AG09309 (cell line): Measurements from ENCODE around the gene USP13.
"Not testable (repeated sequence)": the region's sequence is repeated elsewhere in the genome, so short reads cannot be mapped to it uniquely, and the experiment has no call there.

Experiments
- DNase-seq: peaks from one replicate; pipeline ENCODE4 v3.0.0-alpha.2; 2010; ENCODE audit warnings: low read depth
- H3K4me3 ChIP-seq: 2 replicates; pipeline ENCODE4 v1.5.1; 2011; ENCODE audit warnings: mild to moderate bottlenecking, low read depth, low read length, moderate library complexity; ENCODE audit not compliant: control insufficient read depth
- CTCF ChIP-seq: IDR thresholded peaks from 2 replicates; pipeline ENCODE4 v1.5.1; 2011; ENCODE audit warnings: mild to moderate bottlenecking, low read depth, low read length, inconsistent platforms; ENCODE audit not compliant: insufficient read depth, control insufficient read depth; ENCODE audit errors: missing control alignments

Gene USP13

DNA sequence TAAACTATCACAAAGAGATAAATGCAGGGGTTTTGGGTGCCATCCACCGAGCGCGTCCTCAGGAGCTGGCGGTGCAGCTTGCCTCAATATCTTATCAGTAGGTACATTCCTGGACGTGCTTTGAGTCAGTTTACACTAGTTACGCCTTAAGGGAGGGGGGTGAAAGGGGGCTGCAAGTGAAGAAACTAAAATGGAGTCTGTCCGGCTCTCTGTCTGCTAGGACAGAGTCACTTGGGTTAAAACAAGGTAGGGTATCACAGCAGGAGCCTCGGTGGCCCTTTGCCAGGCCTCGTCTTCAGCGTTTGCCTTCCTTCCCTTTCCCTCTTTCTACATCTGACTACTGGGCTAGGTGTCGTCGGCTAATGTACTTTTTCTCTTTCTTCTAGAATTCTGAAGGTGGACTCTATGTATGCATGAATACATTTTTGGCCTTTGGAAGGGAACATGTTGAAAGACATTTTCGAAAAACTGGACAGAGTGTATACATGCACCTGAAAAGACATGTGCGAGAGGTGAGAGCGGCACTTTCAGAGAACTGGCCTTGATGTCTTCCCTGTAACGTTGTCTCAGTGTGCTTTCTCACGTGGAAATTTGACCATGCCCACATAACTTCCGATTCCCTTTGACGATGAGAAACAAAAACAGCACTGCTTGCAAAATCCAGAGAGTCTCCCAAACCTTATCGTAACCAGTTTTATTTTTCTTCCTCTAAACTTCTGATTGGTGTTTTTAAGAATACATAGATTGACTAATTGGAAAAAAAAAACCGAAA lies 28.8 kb downstream of the USP13 start:
- H3K4me3 ChIP-seq = no peak overlapping the region
- no peak for TF ChIP-seq CTCF
- DNase-seq = no peak

DNA sequence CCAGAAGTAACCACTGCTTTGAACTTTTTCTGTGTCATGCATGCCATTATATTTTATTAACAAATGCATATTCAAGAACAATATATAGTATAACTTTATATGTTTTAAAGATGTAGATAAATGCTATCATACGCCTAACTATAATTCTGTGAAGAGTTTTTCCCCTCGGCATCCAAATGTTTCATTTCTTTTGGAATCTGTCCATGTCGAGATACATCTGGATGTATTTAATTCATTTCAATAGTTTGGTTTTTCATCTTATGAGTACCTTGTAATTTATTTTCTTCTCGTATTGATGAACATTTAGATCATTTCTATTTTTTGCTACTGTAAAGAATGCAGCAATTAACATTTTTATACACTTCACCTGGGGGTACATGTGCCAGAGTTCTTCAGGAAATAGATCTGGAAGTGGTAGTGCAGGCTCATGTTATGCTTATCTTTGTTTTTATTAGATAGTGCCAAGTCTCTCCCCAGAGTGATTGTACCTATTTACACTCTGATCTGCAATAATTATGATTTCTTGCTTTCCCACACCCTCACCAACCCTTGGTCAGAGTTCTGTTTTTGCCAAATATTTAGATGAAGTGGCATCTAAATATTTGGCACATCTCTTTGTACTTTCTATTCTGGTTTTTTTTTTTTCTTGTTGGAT lies 29.7 kb downstream of the USP13 start:
- no peak overlapping the region for H3K4me3 ChIP-seq
- no peak for DNase-seq
- no peak for TF ChIP-seq CTCF

DNA sequence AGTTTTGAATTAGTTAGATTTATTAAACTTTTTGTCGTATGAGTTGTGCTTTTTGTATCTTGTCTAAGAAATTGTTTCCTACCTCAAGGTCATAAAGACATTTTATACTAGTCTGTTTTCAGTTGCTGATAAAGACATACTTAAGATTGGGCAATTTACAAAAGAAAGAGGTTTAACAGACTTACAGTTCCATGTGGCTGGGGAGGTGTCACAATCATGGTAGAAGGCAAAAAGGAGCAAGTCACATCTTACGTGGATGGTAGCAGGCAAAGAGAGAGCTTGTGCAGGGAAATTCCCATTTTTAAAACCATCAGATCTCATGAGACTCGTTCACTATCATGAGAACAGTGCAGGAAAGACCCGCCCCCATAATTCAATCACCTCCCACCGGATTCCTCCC lies 30.4 kb downstream of the USP13 start:
- not testable (repeated sequence) for DNase-seq, H3K4me3 ChIP-seq

GRCh38 chr3:179687967-179688535 lies 35.2 kb downstream of the USP13 start:
- no peak overlapping the region for H3K4me3 ChIP-seq
- no peak for DNase-seq
- TF ChIP-seq CTCF = no peak

DNA sequence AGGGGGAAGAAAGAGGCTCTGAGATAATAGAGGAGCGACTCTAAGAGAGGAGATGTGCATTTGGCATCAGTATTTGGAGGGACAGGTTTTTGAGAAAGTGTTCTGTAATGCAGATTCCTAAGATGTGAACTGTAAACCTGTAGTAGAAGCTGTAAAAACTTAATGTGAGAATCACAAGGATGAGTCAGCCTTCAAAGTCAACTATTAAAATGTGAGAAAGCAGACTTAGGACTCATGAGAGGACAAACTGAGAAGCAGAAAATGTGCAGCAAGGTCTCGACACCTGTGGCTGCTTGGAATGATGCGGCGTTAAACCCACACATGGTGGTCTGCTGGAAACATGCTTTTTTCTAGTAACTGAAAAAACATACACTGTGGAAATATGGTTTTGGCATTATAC lies 36.0 kb downstream of the USP13 start:
- no peak for TF ChIP-seq CTCF
- peak; percentile 17 for DNase-seq
- no peak overlapping the region for H3K4me3 ChIP-seq

GRCh38 chr3:179694731-179695130 lies 41.9 kb downstream of the USP13 start:
- no peak overlapping the region for H3K4me3 ChIP-seq
- TF ChIP-seq CTCF = no peak
- no peak for DNase-seq

DNA sequence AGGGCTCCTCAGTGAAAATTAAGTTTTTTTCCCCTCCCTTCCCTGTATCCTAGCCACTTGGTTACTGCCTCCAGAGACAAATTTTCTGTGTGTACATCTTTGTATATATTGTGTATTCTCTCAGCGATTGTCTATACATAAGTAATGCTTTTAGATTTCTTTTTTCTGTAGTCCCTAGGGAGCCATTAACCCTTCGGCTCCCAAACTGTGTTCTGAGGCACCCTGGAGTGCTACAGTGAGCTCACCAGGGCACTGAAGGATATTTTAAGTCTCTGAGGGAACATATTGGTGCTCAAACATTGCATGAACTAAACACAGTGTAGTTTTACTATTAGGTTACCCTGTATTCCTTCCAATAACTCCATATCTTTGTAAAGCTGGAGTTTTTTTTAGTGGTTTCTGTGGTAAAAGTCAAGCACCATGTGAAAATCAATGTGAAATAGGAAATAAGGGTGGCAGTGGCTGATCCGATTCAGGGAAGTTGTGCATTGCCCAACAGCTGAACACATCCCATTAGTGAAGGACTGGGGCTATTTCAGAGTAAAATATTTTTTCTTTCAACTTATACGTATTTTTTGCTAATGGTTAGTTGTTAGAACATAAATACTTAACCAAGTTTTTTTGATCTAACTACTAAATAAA lies 43.0 kb downstream of the USP13 start:
- no peak overlapping the region for H3K4me3 ChIP-seq
- DNase-seq = no peak
- no peak for TF ChIP-seq CTCF
